CD14-positive monocyte (primary cell): Measurements from ENCODE around the gene FAM193A. TPM values are rescaled to one million over a fixed set of nuclear protein-coding genes. Genes with fewer than 3 reads are reported as not detected.

Experiments used
- DNase-seq, 3 donors: peaks; one replicate each; pipeline ENCODE4 v3.0.0-alpha.2; 2011 to 2022
- H2AFZ ChIP-seq: 2 replicates; pipeline ENCODE4 v1.6.0; 2012; ENCODE audit warnings: mild to moderate bottlenecking, low read depth, low read length, inconsistent platforms; ENCODE audit not compliant: insufficient read depth, poor library complexity, severe bottlenecking
- H3K27ac ChIP-seq, 2 donors: 1 replicate in 1 of 2; 2 replicates in 1 of 2; pipeline ENCODE4 v1.5.1; 2012 to 2013; ENCODE audit warnings: low read length in 2 of 2, control low read depth in 1 of 2, inconsistent platforms in 1 of 2, low read depth in 1 of 2, mild to moderate bottlenecking in 1 of 2
- H3K27me3 ChIP-seq, 2 donors: one replicate each; pipeline versions ENCODE4 v1.6.0 to v1.6.1; 2011 to 2013; ENCODE audit warnings: low read length in 2 of 2; ENCODE audit not compliant: control insufficient read depth in 2 of 2, insufficient read depth in 2 of 2
- H3K36me3 ChIP-seq, 2 donors: replicated peaks in 1 of 2; 1 replicate in 1 of 2; 2 replicates in 1 of 2; pipeline versions ENCODE4 v1.5.1 to v1.6.1; 2012 to 2013; ENCODE audit warnings: low read length in 2 of 2, control low read depth in 1 of 2, inconsistent platforms in 1 of 2, mild to moderate bottlenecking in 1 of 2; ENCODE audit not compliant: insufficient read depth in 2 of 2, control insufficient read depth in 1 of 2
- H3K4me1 ChIP-seq, 2 donors: 1 replicate in 1 of 2; 2 replicates in 1 of 2; pipeline versions ENCODE4 v1.5.1 to v1.6.1; 2012 to 2013; ENCODE audit warnings: low read length in 2 of 2, control low read depth in 1 of 2, inconsistent platforms in 1 of 2, mild to moderate bottlenecking in 1 of 2, moderate library complexity in 1 of 2; ENCODE audit not compliant: insufficient read depth in 2 of 2, control insufficient read depth in 1 of 2
- H3K4me2 ChIP-seq: replicated peaks from 2 replicates; pipeline ENCODE3; 2012; ENCODE audit warnings: low read length, moderate library complexity, mild to moderate bottlenecking; ENCODE audit not compliant: poor library complexity, severe bottlenecking; ENCODE audit errors: extremely low read depth
- H3K4me3 ChIP-seq, 3 experiments: fragments of 200-600 bp in 1 of 3; sonication (generic) in 1 of 3; replicated peaks in 1 of 3; 1 replicate in 2 of 3; 2 replicates in 1 of 3; pipeline ENCODE4 v1.5.1; 2011 to 2013; ENCODE audit warnings: low read length in 3 of 3, mild to moderate bottlenecking in 3 of 3, control low read depth in 2 of 3, low read depth in 2 of 3, inconsistent platforms in 1 of 3, moderate library complexity in 1 of 3
- H3K79me2 ChIP-seq: 2 replicates; pipeline ENCODE4 v1.6.0; 2012; ENCODE audit warnings: mild to moderate bottlenecking, control low read depth, inconsistent platforms, low read length, moderate library complexity; ENCODE audit not compliant: insufficient read depth
- H3K9ac ChIP-seq: 2 replicates; pipeline ENCODE4 v1.6.0; 2017; ENCODE audit warnings: low read length, mild to moderate bottlenecking; ENCODE audit not compliant: insufficient read depth, poor library complexity, severe bottlenecking
- H3K9me3 ChIP-seq, 2 donors: replicated peaks in 1 of 2; 1 replicate in 1 of 2; 2 replicates in 1 of 2; pipeline versions ENCODE4 v1.5.1 to v1.6.1; 2012 to 2013; ENCODE audit warnings: low read length in 2 of 2, control low read depth in 1 of 2; ENCODE audit not compliant: control insufficient read depth in 1 of 2, insufficient read depth in 1 of 2
- H4K20me1 ChIP-seq: 2 replicates; pipeline ENCODE4 v1.6.0; 2012; ENCODE audit warnings: mild to moderate bottlenecking, low read length, control low read depth, moderate library complexity; ENCODE audit not compliant: insufficient read depth
- H3K27ac Mint-ChIP-seq, 7 donors: one replicate each; pipeline ENCODE4 v1.8.0; 2020; ENCODE audit warnings: mild to moderate bottlenecking in 7 of 7, mixed read lengths in 7 of 7, moderate library complexity in 6 of 7, inconsistent platforms in 2 of 7
- H3K27me3 Mint-ChIP-seq, 3 donors: one replicate each; pipeline ENCODE4 v1.8.0; 2021 to 2022; ENCODE audit warnings: low read depth in 3 of 3, mild to moderate bottlenecking in 3 of 3, mixed read lengths in 3 of 3, moderate library complexity in 3 of 3, inconsistent platforms in 1 of 3
- H3K36me3 Mint-ChIP-seq, 2 donors: one replicate each; pipeline ENCODE4 v1.8.0; 2020; ENCODE audit warnings: mixed read lengths in 2 of 2, inconsistent platforms in 1 of 2, mild to moderate bottlenecking in 1 of 2
- H3K4me1 Mint-ChIP-seq: one replicate; pipeline ENCODE4 v1.8.0; 2020; ENCODE audit warnings: mild to moderate bottlenecking, mixed read lengths
- H3K4me3 Mint-ChIP-seq, 2 donors: one replicate each; pipeline ENCODE4 v1.8.0; 2020; ENCODE audit warnings: mild to moderate bottlenecking in 2 of 2, mixed read lengths in 2 of 2, moderate library complexity in 1 of 2
- H3K9me3 Mint-ChIP-seq, 7 donors: one replicate each; pipeline ENCODE4 v1.8.0; 2020 to 2022; ENCODE audit warnings: mixed read lengths in 7 of 7, mild to moderate bottlenecking in 6 of 7, moderate library complexity in 6 of 7, inconsistent platforms in 2 of 7
- CTCF ChIP-seq: fragments of 200-600 bp; IDR thresholded peaks from one replicate; pipeline ENCODE4 v1.8.0; 2022; ENCODE audit warnings: antibody characterized with exemption, mild to moderate bottlenecking
- WGBS: methylation state at CpG from one replicate; pipeline ENCODE4 v1.1.5; 2013; ENCODE audit warnings: missing lambda C conversion rate; ENCODE audit not compliant: insufficient coverage; 5-methylcytosine and 5-hydroxymethylcytosine counted together
- intact Hi-C, 2 donors: fragments of 100-400 bp; cut with micrococcal nuclease; formaldehyde crosslinking; loops; one replicate each; pipeline versions ENCODE4 v1.15.0 to v1.15.1; 2023
- polyA plus RNA-seq, 3 donors: library from polyadenylated mRNA; depleted of rRNA in 1 of 3; unstranded in 2 of 3; stranded (reverse) in 1 of 3; fragments of 300-500 nt in 2 of 3; fragments of >200 nt in 1 of 3; fragmentation: Illumina TruSeq in 2 of 3; gene quantifications; 1 replicate in 2 of 3; 2 replicates in 1 of 3; pipeline ENCODE4 v1.2.3, GENCODE V29; 2012 to 2021

The FAM193A gene
- polyA plus RNA-seq, 3 donors, result 0.66 to 11.8 (median 0.82) TPM

- no peak for DNase-seq
- Histone ChIP-seq H3K27ac (no peak overlapping the region), H3K9ac (no peak overlapping the region), H3K79me2 (peaks cover 5% of the 10 kb centered on the region), H2AFZ (no peak overlapping the region), H3K4me1 (no peaks in the 10 kb centered on the region), H3K4me3 (no peak overlapping the region), H3K4me2 (no peak overlapping the region), H3K9me3 (no peaks in the 10 kb centered on the region), H4K20me1 (peaks cover 21% of the 10 kb centered on the region), H3K36me3 (peaks cover 74 to 98% of the 10 kb centered on the region in 2 donors), H3K27me3 (no peaks in the 10 kb centered on the region)
- Mint-ChIP-seq H3K9me3 (no peaks in the 10 kb centered on the region), H3K4me3 (no peak overlapping the region), H3K27me3 (no peaks in the 10 kb centered on the region), H3K36me3 (peaks cover 79 to 91% of the 10 kb centered on the region in 2 donors), H3K27ac (peak overlapping the region in 1 of 7 donors; percentile 8), H3K4me1 (peaks cover 3% of the 10 kb centered on the region)
- intact Hi-C loops, result no loop called here
- 95% methylated on average over 7 of the region's 8 CpGs for WGBS
- no peak for TF ChIP-seq CTCF
Observed at GRCh38 chr4:2660596-2661211, 124.3 kb downstream of the FAM193A start.

DNA sequence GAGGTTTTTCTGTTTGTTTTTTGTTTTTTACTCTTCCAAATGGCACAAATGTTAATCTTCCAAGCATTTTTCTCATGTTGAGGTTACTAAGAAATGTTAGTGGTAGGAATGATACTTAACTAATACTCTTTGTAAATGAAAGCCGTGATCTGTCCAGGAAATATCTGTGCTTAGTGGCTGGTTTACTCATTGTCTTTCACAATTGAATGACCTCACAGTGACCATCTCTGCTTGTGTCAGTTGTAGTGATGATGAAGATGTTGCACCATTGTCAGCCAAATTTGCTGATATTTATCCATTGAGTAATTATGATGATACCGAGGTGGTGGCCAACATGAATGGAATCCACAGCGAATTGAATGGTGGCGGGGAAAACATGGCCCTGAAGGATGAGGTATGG lies 126.2 kb downstream of the FAM193A start:
- Histone ChIP-seq H3K4me1 (peaks cover 2 to 7% of the 10 kb centered on the region in 2 donors), H3K36me3 (peaks cover 69 to 94% of the 10 kb centered on the region in 2 donors), H3K9me3 (no peaks in the 10 kb centered on the region), H3K4me2 (no peak overlapping the region), H4K20me1 (peaks cover 29% of the 10 kb centered on the region), H3K27me3 (no peaks in the 10 kb centered on the region), H3K4me3 (no peak overlapping the region), H3K9ac (no peak overlapping the region), H2AFZ (no peak overlapping the region), H3K27ac (peak overlapping the region in 1 of 2 donors; percentile 26), H3K79me2 (peaks cover 6% of the 10 kb centered on the region)
- intact Hi-C loops, result no loop called here
- TF ChIP-seq CTCF, result no peak
- H3K4me3 Mint-ChIP-seq, result no peak overlapping the region
- peak; percentile 5 to 53 (median 9) for DNase-seq
- H3K27ac Mint-ChIP-seq, result peak overlapping the region in 6 of 7 donors; percentile 11 to 85 (median 63)
- WGBS, result 88% methylated on average over 1 of the region's 4 CpGs
- H3K27me3 Mint-ChIP-seq, result no peaks in the 10 kb centered on the region
- H3K4me1 Mint-ChIP-seq, result peaks cover 11% of the 10 kb centered on the region
- H3K36me3 Mint-ChIP-seq, result peaks cover 77 to 85% of the 10 kb centered on the region in 2 donors
- H3K9me3 Mint-ChIP-seq, result no peaks in the 10 kb centered on the region
